Activated CD8-positive, alpha-beta T cell treated with anti-CD3 and anti-CD28 coated beads for 36 hours (primary cell): ENCODE measurements around the gene NFYA. TPM values are rescaled to one million over a fixed set of nuclear protein-coding genes. Genes with fewer than 3 reads are reported as not detected.

Experiments used
- ATAC-seq: fragments of 200-7000 bp; cut with Tn5 transposase; one replicate; pipeline ENCODE4 v1.10.0; 2021; ENCODE audit warnings: mild to moderate bottlenecking, moderate library complexity
- CTCF ChIA-PET: fragments of 350-600 bp; sonication (Branson Sonifier 250); formaldehyde crosslinking; loops from one replicate; lab custom pipeline; 2021; ENCODE audit warnings: antibody characterized with exemption; lab: Charles Lee
- POLR2A ChIA-PET: fragments of 350-600 bp; sonication (Branson Sonifier 250); formaldehyde crosslinking; loops from one replicate; lab custom pipeline; 2021; ENCODE audit warnings: antibody characterized with exemption; lab: Charles Lee
- DNase-seq: peaks from one replicate; pipeline ENCODE4 v3.0.0-alpha.2; 2020
- H3K27ac Mint-ChIP-seq: one replicate; pipeline ENCODE4 v1.8.0; 2021; ENCODE audit warnings: mild to moderate bottlenecking, mixed read lengths
- H3K27me3 Mint-ChIP-seq: one replicate; pipeline ENCODE4 v1.8.0; 2021; ENCODE audit warnings: mixed read lengths
- H3K36me3 Mint-ChIP-seq: one replicate; pipeline ENCODE4 v1.8.0; 2021; ENCODE audit warnings: low read depth, mixed read lengths
- H3K4me1 Mint-ChIP-seq: one replicate; pipeline ENCODE4 v1.8.0; 2021; ENCODE audit warnings: low read depth, mixed read lengths
- H3K4me3 Mint-ChIP-seq: one replicate; pipeline ENCODE4 v1.8.0; 2021; ENCODE audit warnings: mild to moderate bottlenecking, moderate library complexity, mixed read lengths
- H3K9me3 Mint-ChIP-seq: one replicate; pipeline ENCODE4 v1.8.0; 2021; ENCODE audit warnings: mixed read lengths
- intact Hi-C: fragments of 100-400 bp; cut with micrococcal nuclease; formaldehyde crosslinking; loops from one replicate; pipeline ENCODE4 v1.10.0; 2022
- total RNA-seq, 2 experiments: library from RNA; stranded (reverse); gene quantifications; one replicate each; pipeline ENCODE4 v1.2.3, GENCODE V29; 2021
- TF ChIP-seq, protein P1 (sequence below): fragments of 200-600 bp; IDR thresholded peaks from one replicate; pipeline ENCODE4 v1.8.0; 2022; ENCODE audit warnings: antibody characterized with exemption, mild to moderate bottlenecking

The NFYA gene
- total RNA-seq, 2 experiments from 2014 or later, result 30.7 to 31.1 TPM

DNA sequence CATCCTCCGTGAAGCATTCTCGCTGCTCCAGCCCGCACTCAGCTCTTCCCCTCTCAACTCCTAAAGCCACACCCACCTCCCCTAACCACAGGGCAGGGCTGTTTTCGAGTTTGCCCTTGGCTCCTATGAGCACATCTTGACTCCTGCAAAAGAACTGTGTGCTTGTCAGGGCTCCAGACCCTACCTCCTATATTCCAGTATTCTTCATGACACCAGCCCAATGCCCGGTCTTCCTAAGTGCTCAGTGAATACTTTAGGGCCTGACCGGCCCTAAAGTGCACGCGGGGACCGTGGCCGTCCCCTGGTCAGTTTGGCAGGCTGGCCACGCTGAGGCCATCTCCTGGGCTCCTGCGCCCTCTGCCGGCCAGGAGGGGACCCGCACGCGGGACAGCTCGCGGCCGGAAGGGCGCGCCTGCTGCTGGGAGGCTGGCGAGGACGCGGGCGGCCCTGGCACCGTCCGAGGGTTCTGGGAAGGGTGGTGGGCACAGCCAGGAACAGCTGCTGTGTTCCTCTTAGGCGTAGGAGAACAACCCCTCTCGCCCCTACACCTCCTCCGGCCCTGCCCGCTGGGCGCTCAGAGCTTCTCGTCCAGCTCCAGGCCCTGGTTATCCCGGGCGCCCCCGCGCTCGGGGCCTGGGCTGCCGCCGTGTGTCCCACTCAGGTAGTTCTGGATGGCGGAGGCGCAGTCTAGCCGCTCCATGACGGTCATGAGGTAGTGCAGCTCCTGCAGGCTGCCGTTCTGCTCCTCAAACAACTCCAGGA, 44.8 kb upstream of the NFYA start:
- peaks cover 18% of the 10 kb centered on the region for H3K4me1 Mint-ChIP-seq
- H3K27ac Mint-ChIP-seq, result peak overlapping the region; percentile 76
- TF ChIP-seq, protein P1, sequence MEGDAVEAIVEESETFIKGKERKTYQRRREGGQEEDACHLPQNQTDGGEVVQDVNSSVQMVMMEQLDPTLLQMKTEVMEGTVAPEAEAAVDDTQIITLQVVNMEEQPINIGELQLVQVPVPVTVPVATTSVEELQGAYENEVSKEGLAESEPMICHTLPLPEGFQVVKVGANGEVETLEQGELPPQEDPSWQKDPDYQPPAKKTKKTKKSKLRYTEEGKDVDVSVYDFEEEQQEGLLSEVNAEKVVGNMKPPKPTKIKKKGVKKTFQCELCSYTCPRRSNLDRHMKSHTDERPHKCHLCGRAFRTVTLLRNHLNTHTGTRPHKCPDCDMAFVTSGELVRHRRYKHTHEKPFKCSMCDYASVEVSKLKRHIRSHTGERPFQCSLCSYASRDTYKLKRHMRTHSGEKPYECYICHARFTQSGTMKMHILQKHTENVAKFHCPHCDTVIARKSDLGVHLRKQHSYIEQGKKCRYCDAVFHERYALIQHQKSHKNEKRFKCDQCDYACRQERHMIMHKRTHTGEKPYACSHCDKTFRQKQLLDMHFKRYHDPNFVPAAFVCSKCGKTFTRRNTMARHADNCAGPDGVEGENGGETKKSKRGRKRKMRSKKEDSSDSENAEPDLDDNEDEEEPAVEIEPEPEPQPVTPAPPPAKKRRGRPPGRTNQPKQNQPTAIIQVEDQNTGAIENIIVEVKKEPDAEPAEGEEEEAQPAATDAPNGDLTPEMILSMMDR, result peak; percentile 100
- peak; percentile 81 for DNase-seq
- intact Hi-C loops, result no loop called here
- CTCF ChIA-PET, result interaction anchor here (0.7 to 5.8 kb wide), 37 partner anchors 9 to 699 kb away, joined by 3 to 48 read pairs (median 4); partner anchors contain the start of genes APOBEC2, NFYA, OARD1 and TSPO2
- peak; percentile 92 for ATAC-seq
- peak overlapping the region; percentile 71 for H3K4me3 Mint-ChIP-seq
- POLR2A ChIA-PET, result interaction anchor here (1.1 to 1.7 kb wide), 3 partner anchors 9 to 43 kb away, joined by 3 to 7 read pairs (median 5); no protein-coding TSS in a partner anchor
- no peaks in the 10 kb centered on the region for H3K9me3 Mint-ChIP-seq
- no peaks in the 10 kb centered on the region for H3K36me3 Mint-ChIP-seq
- H3K27me3 Mint-ChIP-seq, result no peaks in the 10 kb centered on the region

DNA sequence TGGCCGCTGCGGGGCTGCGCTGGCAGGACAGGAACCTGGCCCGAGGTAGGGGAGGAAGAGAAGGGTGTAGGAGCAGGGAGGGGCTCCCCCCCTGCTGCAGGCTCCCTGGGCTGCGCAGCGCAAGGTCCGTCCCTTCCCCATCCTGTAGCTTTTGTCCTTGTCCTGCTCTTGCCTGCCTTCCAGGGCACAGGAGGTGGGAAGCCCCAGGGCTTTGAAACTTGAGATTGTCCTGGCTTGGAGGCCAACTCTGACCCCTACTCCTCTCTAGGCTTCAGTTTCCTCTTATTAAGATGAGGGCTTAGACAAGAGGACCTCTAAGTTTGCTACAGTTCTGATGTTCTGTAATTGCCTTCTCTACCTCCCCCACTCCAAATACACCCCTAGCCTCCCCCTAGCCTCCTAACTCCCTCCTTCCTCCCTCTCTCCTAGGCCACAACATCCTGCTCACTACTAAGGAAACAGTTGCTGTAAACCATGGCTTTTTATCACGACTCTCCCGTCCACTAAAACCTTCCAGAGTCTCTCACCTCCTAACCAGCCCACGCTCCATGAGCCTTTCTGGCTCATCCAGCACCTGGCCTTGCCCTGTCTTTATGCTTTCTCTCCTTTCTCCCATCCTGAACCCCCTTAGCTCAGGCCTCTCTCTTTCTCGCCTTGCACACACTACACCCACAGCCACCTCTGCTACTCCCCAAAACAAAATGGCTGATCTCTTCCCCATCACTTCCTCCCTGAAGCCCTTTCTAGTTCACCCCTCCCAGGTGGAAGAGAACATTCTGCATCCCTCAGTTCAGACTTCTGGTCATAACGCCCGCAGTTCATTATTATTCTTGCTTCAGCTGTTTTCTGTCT, 44.0 kb upstream of the NFYA start:
- no peak for DNase-seq
- intact Hi-C loops, result no loop called here

DNA sequence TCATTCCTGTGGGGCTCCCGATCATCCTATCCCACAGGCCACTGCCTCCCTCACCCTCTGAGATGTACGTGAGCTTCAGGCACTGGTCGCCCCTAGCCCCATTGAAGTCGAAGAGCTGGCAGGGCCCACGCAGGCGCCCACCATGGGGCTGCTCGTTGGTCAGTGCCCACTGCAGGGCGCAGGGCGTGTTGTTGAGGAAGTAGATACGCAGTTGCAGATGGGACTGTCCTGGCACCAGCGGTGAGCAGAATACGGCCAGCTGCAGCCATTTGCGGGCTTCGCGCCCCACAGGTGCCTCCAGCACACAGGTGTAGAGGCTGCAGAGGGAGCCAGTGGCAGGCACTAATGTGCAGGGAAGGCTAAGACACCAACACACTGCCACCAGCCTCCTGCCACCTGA, 39.9 kb upstream of the NFYA start:
- Mint-ChIP-seq H3K27ac (no peak overlapping the region), H3K36me3 (no peaks in the 10 kb centered on the region), H3K27me3 (no peaks in the 10 kb centered on the region), H3K4me3 (no peak overlapping the region), H3K9me3 (no peaks in the 10 kb centered on the region), H3K4me1 (peaks cover 9% of the 10 kb centered on the region)
- intact Hi-C loops, result no loop called here
- no peak for DNase-seq
- CTCF ChIA-PET, result no interaction called here
- ATAC-seq, result no peak
- POLR2A ChIA-PET, result no interaction called here
- TF ChIP-seq, protein P1, result no peak

More for the DNA sequence above, 44.0 kb upstream of the NFYA start:
- Mint-ChIP-seq H3K4me3 (peak overlapping the region; percentile 71), H3K36me3 (no peaks in the 10 kb centered on the region), H3K27me3 (no peaks in the 10 kb centered on the region), H3K9me3 (no peaks in the 10 kb centered on the region), H3K4me1 (peaks cover 18% of the 10 kb centered on the region), H3K27ac (peak overlapping the region; percentile 55)
- ChIA-PET CTCF (interaction anchor here (0.7 to 5.8 kb wide), 34 partner anchors 8 to 700 kb away, joined by 3 to 48 read pairs (median 6); partner anchors contain the start of genes APOBEC2, NFYA, OARD1 and TSPO2), POLR2A (interaction anchor here (1.1 to 1.7 kb wide), 4 partner anchors 10 to 42 kb away, joined by 3 to 7 read pairs (median 4); no protein-coding TSS in a partner anchor)
- TF ChIP-seq, protein P1, result no peak
- peak; percentile 53 for ATAC-seq

DNA sequence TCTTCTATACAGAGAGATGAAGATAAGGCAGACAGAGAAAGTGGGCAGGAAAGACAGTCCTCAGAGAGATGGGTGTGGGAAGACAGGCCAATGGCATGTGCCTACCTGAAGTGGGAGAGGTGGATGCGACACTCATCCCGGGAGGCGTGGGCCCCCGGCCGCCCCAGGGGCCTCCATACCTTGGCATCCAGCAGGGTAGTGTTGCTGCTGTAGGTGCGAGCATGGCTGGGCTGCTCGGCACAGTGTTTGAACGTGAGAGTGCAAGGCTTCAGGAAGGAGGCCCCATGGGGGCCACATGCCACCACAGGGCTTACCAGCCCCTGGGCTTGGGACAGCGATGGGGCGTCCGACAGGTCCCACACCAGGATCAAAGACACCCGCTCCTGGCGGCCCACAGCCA, 39.0 kb upstream of the NFYA start:
- intact Hi-C loops, result no loop called here
- H3K4me1 Mint-ChIP-seq, result peaks cover 6% of the 10 kb centered on the region
- TF ChIP-seq, protein P1, result no peak
- no peaks in the 10 kb centered on the region for H3K27me3 Mint-ChIP-seq
- H3K9me3 Mint-ChIP-seq, result no peaks in the 10 kb centered on the region
- DNase-seq (no peak), ATAC-seq (no peak)
- ChIA-PET CTCF (no interaction called here), POLR2A (no interaction called here)
- H3K36me3 Mint-ChIP-seq, result no peaks in the 10 kb centered on the region
- no peak overlapping the region for H3K27ac Mint-ChIP-seq
- no peak overlapping the region for H3K4me3 Mint-ChIP-seq
